Measurements from ENCODE around the gene RGS6. TPM values are rescaled to one million over a fixed set of nuclear protein-coding genes. Genes with fewer than 3 reads are reported as not detected.

Gene RGS6
- total RNA-seq, 4 donors from 2014 or later, result 0.83 to 2.4 (median 1.5) TPM

GRCh38 chr14:72559202-72559601, 627.0 kb downstream of the RGS6 start:
- H3K27ac ChIP-seq (replicated peaks in 1 of 4), result peak overlapping the region in 2 of 4 donors; percentile 44 to 52
- peaks cover 0 to 9% (median 0%) of the 10 kb centered on the region in 4 donors for H3K27me3 ChIP-seq
- no peak overlapping the region for H3K4me3 ChIP-seq
- intact Hi-C loops (cut with DNase I), result no loop called here
- H3K36me3 ChIP-seq, result no peaks in the 10 kb centered on the region
- no peaks in the 10 kb centered on the region for H3K9me3 ChIP-seq
- no peak for DNase-seq (ENCODE audit: extremely low spot score)
- 54% methylated on average over 11 of the region's 11 CpGs for WGBS
- no peak for TF ChIP-seq POLR2A (IDR thresholded peaks at IDR 0.05; ENCODE audit: low read depth)
- H3K4me1 ChIP-seq, result peaks cover 0 to 19% (median 5%) of the 10 kb centered on the region in 4 donors

GRCh38 chr14:72559669-72560255, 627.5 kb downstream of the RGS6 start:
- Histone ChIP-seq H3K27me3 (peaks cover 0 to 9% (median 0%) of the 10 kb centered on the region in 4 donors), H3K9me3 (no peaks in the 10 kb centered on the region), H3K27ac (replicated peaks in 1 of 4) (peak overlapping the region in 2 of 4 donors; percentile 44 to 52), H3K4me1 (peaks cover 0 to 21% (median 5%) of the 10 kb centered on the region in 4 donors), H3K36me3 (no peaks in the 10 kb centered on the region), H3K4me3 (no peak overlapping the region)
- intact Hi-C loops (cut with DNase I), result no loop called here
- TF ChIP-seq POLR2A (IDR thresholded peaks at IDR 0.05; ENCODE audit: low read depth) (no peak), EP300 (IDR thresholded peaks at IDR 0.05) (no peak), POLR2AphosphoS5 (IDR thresholded peaks at IDR 0.05) (no peak), CTCF (IDR thresholded peaks at IDR 0.05) (no peak)
- no peak for DNase-seq (ENCODE audit: extremely low spot score)
- WGBS, result 91% methylated on average over 6 of the region's 6 CpGs

- 59% methylated on average over 5 of the region's 5 CpGs for WGBS
- intact Hi-C loops (cut with DNase I), result no loop called here
- TF ChIP-seq POLR2A (IDR thresholded peaks at IDR 0.05; ENCODE audit: low read depth) (no peak), POLR2AphosphoS5 (IDR thresholded peaks at IDR 0.05) (no peak), CTCF (IDR thresholded peaks at IDR 0.05) (no peak), EP300 (IDR thresholded peaks at IDR 0.05) (no peak)
- H3K27me3 ChIP-seq, result peaks cover 0 to 9% (median 0%) of the 10 kb centered on the region in 4 donors
- H3K27ac ChIP-seq (replicated peaks in 1 of 4), result peak overlapping the region in 1 of 4 donors; percentile 52
- no peaks in the 10 kb centered on the region for H3K9me3 ChIP-seq
- peaks cover 0 to 26% (median 7%) of the 10 kb centered on the region in 4 donors for H3K4me1 ChIP-seq
- H3K36me3 ChIP-seq, result no peaks in the 10 kb centered on the region
- no peak for DNase-seq (ENCODE audit: extremely low spot score)
- no peak overlapping the region for H3K4me3 ChIP-seq
These were observed 628.1 kb downstream of the RGS6 start for GRCh38 chr14:72560331-72560730.

GRCh38 chr14:72560889-72561493, 628.8 kb downstream of the RGS6 start:
- H3K9me3 ChIP-seq, result no peaks in the 10 kb centered on the region
- TF ChIP-seq EP300 (IDR thresholded peaks at IDR 0.05) (no peak), CTCF (IDR thresholded peaks at IDR 0.05) (no peak), POLR2A (IDR thresholded peaks at IDR 0.05; ENCODE audit: low read depth) (no peak), POLR2AphosphoS5 (IDR thresholded peaks at IDR 0.05) (no peak)
- no peak for DNase-seq (ENCODE audit: extremely low spot score)
- intact Hi-C loops (cut with DNase I), result no loop called here
- no peaks in the 10 kb centered on the region for H3K36me3 ChIP-seq
- 89% methylated on average over 11 of the region's 12 CpGs for WGBS
- H3K4me1 ChIP-seq, result peaks cover 0 to 31% (median 8%) of the 10 kb centered on the region in 4 donors
- no peak overlapping the region for H3K4me3 ChIP-seq
- H3K27ac ChIP-seq (replicated peaks in 1 of 4), result no peak overlapping the region
- peaks cover 0 to 9% (median 0%) of the 10 kb centered on the region in 4 donors for H3K27me3 ChIP-seq

GRCh38 chr14:72562300-72562699, 630.1 kb downstream of the RGS6 start:
- Histone ChIP-seq H3K4me1 (peaks cover 0 to 31% (median 8%) of the 10 kb centered on the region in 4 donors), H3K36me3 (no peaks in the 10 kb centered on the region), H3K9me3 (no peaks in the 10 kb centered on the region), H3K4me3 (no peak overlapping the region), H3K27ac (replicated peaks in 1 of 4) (no peak overlapping the region), H3K27me3 (peaks cover 0 to 9% (median 0%) of the 10 kb centered on the region in 4 donors)
- DNase-seq (ENCODE audit: extremely low spot score), result no peak
- TF ChIP-seq CTCF (IDR thresholded peaks at IDR 0.05) (no peak), EP300 (IDR thresholded peaks at IDR 0.05) (no peak), POLR2A (IDR thresholded peaks at IDR 0.05; ENCODE audit: low read depth) (no peak), POLR2AphosphoS5 (IDR thresholded peaks at IDR 0.05) (no peak)
- intact Hi-C loops (cut with DNase I), result no loop called here
- 94% methylated on average over 20 of the region's 20 CpGs for WGBS
